Hepatocyte (in vitro differentiated cells): ENCODE measurements around the gene SASH3.

Source experiments
- CTCF ChIP-seq: fragments of 200-600 bp; sonication (generic); IDR thresholded peaks from 2 replicates; pipeline ENCODE4 v1.5.1; 2016; ENCODE audit warnings: antibody characterized with exemption, mild to moderate bottlenecking; ENCODE audit not compliant: poor library complexity
- EZH2 ChIP-seq: fragments of 200-600 bp; sonication (generic); IDR thresholded peaks from 2 replicates; pipeline ENCODE4 v1.6.1; 2016; ENCODE audit warnings: antibody characterized with exemption, mild to moderate bottlenecking, borderline replicate concordance

- TF ChIP-seq CTCF (no peak), EZH2 (no peak)
Observed at GRCh38 chrX:129771266-129771995, 8.3 kb upstream of the SASH3 start.
